WTC11 (cell line): ENCODE measurements around the gene TDRD15.

ENCODE experiments used
- CREM ChIP-seq: sonication (generic); formaldehyde crosslinking; IDR thresholded peaks from 2 replicates; pipeline ENCODE4 v1.8.1; 2022; ENCODE audit warnings: mild to moderate bottlenecking, missing genetic modification reagents, moderate library complexity
- ETV6 ChIP-seq: sonication (generic); formaldehyde crosslinking; IDR thresholded peaks from 2 replicates; pipeline ENCODE4 v1.8.1; 2022; ENCODE audit warnings: mild to moderate bottlenecking, missing genetic modification reagents
- FOXJ3 ChIP-seq: sonication (generic); formaldehyde crosslinking; IDR thresholded peaks from 2 replicates; pipeline ENCODE4 v1.9.0; 2021; ENCODE audit warnings: missing genetic modification reagents, mild to moderate bottlenecking, borderline replicate concordance
- ZNF263 ChIP-seq: sonication (generic); formaldehyde crosslinking; IDR thresholded peaks from 2 replicates; pipeline ENCODE4 v1.8.1; 2022; ENCODE audit warnings: low read depth, mild to moderate bottlenecking, moderate library complexity, missing genetic modification reagents
- ZNF396 ChIP-seq: fragments of 250-450 bp; sonication (Bioruptor Pico); IDR thresholded peaks from 2 replicates; pipeline ENCODE4 v1.8.0; 2021; ENCODE audit warnings: mild to moderate bottlenecking, moderate library complexity, borderline replicate concordance
- TF ChIP-seq, protein P1 (sequence below): sonication (generic); formaldehyde crosslinking; IDR thresholded peaks from 2 replicates; pipeline ENCODE4 v1.8.0; 2023; ENCODE audit warnings: missing genetic modification reagents, mild to moderate bottlenecking, borderline replicate concordance
- TF ChIP-seq, protein P2 (sequence below): sonication (generic); formaldehyde crosslinking; IDR thresholded peaks from 2 replicates; pipeline ENCODE4 v1.8.1; 2022; ENCODE audit warnings: mild to moderate bottlenecking, missing genetic modification reagents, moderate library complexity, borderline replicate concordance
- TF ChIP-seq, protein P3 (sequence below): fragments of 200-600 bp; IDR thresholded peaks from 2 replicates; pipeline ENCODE4 v1.8.0; 2022; ENCODE audit warnings: antibody characterized with exemption
- TF ChIP-seq, protein P4 (sequence below): sonication (generic); formaldehyde crosslinking; IDR thresholded peaks from 2 replicates; pipeline ENCODE4 v1.8.1; 2023; ENCODE audit warnings: mild to moderate bottlenecking, moderate library complexity, missing genetic modification reagents
- TF ChIP-seq, protein P5 (sequence below): sonication (generic); formaldehyde crosslinking; IDR thresholded peaks from 2 replicates; pipeline ENCODE4 v1.8.0; 2022; ENCODE audit warnings: mild to moderate bottlenecking, missing genetic modification reagents

DNA sequence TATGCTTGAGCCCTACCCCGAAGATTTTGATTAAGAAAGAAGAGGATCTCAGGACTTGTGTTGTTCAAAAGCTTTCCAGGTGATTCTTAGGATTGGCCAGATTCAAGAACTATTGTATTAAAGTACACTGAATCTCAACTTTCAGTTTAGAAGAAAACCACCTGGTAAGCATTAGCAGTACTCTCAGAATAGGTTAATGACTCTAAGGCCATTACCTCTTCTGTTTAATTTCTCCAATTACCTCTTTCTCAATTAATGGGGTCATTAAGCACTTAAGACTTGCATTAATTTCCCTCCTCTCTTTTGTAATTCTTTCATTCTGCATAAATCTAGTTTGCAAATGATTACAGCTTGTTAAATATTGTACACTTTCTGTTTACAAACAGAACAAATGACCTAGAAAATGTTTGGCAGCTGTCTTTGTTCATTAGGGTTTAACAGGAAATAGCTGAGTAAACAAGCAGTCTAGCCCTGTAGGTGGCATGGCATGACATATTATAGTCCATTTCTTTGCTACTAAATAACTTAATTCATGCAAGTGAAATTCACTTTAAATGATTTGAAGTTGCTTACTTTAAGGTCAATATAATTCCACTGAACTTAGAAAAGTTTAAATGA lies 20.4 kb upstream of the TDRD15 start:
- TF ChIP-seq, protein P1, sequence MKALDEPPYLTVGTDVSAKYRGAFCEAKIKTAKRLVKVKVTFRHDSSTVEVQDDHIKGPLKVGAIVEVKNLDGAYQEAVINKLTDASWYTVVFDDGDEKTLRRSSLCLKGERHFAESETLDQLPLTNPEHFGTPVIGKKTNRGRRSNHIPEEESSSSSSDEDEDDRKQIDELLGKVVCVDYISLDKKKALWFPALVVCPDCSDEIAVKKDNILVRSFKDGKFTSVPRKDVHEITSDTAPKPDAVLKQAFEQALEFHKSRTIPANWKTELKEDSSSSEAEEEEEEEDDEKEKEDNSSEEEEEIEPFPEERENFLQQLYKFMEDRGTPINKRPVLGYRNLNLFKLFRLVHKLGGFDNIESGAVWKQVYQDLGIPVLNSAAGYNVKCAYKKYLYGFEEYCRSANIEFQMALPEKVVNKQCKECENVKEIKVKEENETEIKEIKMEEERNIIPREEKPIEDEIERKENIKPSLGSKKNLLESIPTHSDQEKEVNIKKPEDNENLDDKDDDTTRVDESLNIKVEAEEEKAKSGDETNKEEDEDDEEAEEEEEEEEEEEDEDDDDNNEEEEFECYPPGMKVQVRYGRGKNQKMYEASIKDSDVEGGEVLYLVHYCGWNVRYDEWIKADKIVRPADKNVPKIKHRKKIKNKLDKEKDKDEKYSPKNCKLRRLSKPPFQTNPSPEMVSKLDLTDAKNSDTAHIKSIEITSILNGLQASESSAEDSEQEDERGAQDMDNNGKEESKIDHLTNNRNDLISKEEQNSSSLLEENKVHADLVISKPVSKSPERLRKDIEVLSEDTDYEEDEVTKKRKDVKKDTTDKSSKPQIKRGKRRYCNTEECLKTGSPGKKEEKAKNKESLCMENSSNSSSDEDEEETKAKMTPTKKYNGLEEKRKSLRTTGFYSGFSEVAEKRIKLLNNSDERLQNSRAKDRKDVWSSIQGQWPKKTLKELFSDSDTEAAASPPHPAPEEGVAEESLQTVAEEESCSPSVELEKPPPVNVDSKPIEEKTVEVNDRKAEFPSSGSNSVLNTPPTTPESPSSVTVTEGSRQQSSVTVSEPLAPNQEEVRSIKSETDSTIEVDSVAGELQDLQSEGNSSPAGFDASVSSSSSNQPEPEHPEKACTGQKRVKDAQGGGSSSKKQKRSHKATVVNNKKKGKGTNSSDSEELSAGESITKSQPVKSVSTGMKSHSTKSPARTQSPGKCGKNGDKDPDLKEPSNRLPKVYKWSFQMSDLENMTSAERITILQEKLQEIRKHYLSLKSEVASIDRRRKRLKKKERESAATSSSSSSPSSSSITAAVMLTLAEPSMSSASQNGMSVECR (CRISPR knock-in tag): no peak
- TF ChIP-seq, protein P2, sequence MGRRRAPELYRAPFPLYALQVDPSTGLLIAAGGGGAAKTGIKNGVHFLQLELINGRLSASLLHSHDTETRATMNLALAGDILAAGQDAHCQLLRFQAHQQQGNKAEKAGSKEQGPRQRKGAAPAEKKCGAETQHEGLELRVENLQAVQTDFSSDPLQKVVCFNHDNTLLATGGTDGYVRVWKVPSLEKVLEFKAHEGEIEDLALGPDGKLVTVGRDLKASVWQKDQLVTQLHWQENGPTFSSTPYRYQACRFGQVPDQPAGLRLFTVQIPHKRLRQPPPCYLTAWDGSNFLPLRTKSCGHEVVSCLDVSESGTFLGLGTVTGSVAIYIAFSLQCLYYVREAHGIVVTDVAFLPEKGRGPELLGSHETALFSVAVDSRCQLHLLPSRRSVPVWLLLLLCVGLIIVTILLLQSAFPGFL (CRISPR knock-in tag): no peak
- TF ChIP-seq, protein P3, sequence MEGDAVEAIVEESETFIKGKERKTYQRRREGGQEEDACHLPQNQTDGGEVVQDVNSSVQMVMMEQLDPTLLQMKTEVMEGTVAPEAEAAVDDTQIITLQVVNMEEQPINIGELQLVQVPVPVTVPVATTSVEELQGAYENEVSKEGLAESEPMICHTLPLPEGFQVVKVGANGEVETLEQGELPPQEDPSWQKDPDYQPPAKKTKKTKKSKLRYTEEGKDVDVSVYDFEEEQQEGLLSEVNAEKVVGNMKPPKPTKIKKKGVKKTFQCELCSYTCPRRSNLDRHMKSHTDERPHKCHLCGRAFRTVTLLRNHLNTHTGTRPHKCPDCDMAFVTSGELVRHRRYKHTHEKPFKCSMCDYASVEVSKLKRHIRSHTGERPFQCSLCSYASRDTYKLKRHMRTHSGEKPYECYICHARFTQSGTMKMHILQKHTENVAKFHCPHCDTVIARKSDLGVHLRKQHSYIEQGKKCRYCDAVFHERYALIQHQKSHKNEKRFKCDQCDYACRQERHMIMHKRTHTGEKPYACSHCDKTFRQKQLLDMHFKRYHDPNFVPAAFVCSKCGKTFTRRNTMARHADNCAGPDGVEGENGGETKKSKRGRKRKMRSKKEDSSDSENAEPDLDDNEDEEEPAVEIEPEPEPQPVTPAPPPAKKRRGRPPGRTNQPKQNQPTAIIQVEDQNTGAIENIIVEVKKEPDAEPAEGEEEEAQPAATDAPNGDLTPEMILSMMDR: no peak
- TF ChIP-seq, protein P4, sequence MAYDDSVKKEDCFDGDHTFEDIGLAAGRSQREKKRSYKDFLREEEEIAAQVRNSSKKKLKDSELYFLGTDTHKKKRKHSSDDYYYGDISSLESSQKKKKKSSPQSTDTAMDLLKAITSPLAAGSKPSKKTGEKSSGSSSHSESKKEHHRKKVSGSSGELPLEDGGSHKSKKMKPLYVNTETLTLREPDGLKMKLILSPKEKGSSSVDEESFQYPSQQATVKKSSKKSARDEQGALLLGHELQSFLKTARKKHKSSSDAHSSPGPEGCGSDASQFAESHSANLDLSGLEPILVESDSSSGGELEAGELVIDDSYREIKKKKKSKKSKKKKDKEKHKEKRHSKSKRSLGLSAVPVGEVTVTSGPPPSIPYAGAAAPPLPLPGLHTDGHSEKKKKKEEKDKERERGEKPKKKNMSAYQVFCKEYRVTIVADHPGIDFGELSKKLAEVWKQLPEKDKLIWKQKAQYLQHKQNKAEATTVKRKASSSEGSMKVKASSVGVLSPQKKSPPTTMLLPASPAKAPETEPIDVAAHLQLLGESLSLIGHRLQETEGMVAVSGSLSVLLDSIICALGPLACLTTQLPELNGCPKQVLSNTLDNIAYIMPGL (CRISPR knock-in tag): no peak
- TF ChIP-seq FOXJ3 (CRISPR knock-in tag): no peak
- TF ChIP-seq ZNF263 (CRISPR knock-in tag): no peak
- no peak for TF ChIP-seq CREM (CRISPR knock-in tag)
- TF ChIP-seq ETV6: no peak
- no peak for TF ChIP-seq ZNF396 (CRISPR knock-in tag)
- TF ChIP-seq, protein P5, sequence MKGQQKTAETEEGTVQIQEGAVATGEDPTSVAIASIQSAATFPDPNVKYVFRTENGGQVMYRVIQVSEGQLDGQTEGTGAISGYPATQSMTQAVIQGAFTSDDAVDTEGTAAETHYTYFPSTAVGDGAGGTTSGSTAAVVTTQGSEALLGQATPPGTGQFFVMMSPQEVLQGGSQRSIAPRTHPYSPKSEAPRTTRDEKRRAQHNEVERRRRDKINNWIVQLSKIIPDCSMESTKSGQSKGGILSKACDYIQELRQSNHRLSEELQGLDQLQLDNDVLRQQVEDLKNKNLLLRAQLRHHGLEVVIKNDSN (CRISPR knock-in tag): no peak
